Endothelial cell of umbilical vein (primary cell): ENCODE results near the gene VPREB3. TPM values are rescaled to one million over a fixed set of nuclear protein-coding genes. Genes with fewer than 3 reads are reported as not detected.

ENCODE experiments used
- BruUV-seq: library from RNA; stranded (reverse); fragments of 400-500 nt; replicated peaks from 2 replicates; lab custom pipeline; 2021; lab: Mats Ljungman, UMichigan
- CTCF ChIA-PET: fragments of 300-600, 350-600 bp; sonication (Branson Sonifier 250); formaldehyde crosslinking; loops from one replicate; lab custom pipeline; 2021; ENCODE audit warnings: antibody characterized with exemption, inconsistent platforms; lab: Charles Lee
- POLR2A ChIA-PET: fragments of 300-600, 350-600 bp; sonication (Branson Sonifier 250); formaldehyde crosslinking; loops from one replicate; lab custom pipeline; 2021; ENCODE audit warnings: antibody characterized with exemption, inconsistent platforms; lab: Charles Lee
- DNase-seq: peaks from one replicate; pipeline ENCODE4 v3.0.0-alpha.2; 2011; ENCODE audit warnings: low read depth, low spot score
- FAIRE-seq: peaks from 2 replicates; lab custom pipeline; 2011; peaks lifted over from hg19 to GRCh38; lab: Jason Lieb, UNC
- H2AFZ ChIP-seq: 2 replicates; pipeline ENCODE4 v1.6.0; 2012; ENCODE audit warnings: low read depth, low read length, control low read depth, inconsistent platforms
- H3K27ac ChIP-seq: 2 replicates; pipeline ENCODE4 v1.5.1; 2011; ENCODE audit warnings: low read depth, mild to moderate bottlenecking, control low read depth, low read length, moderate library complexity; ENCODE audit not compliant: insufficient read depth
- H3K27me3 ChIP-seq, 2 experiments: 2 replicates each; pipeline versions ENCODE4 v1.6.0 to v1.6.1; 2011; ENCODE audit warnings: low read length in 2 of 2, mixed read lengths in 1 of 2; ENCODE audit not compliant: control insufficient read depth in 2 of 2, insufficient read depth in 2 of 2
- H3K36me3 ChIP-seq, 2 experiments: 2 replicates in 1 of 2; 3 replicates in 1 of 2; pipeline ENCODE4 v1.5.1; 2011; ENCODE audit warnings: low read length in 2 of 2, mild to moderate bottlenecking in 1 of 2, moderate library complexity in 1 of 2; ENCODE audit not compliant: control insufficient read depth in 2 of 2, insufficient read depth in 2 of 2; ENCODE audit errors: extremely low read depth in 1 of 2
- H3K4me1 ChIP-seq: 3 replicates; pipeline ENCODE4 v1.5.1; 2011; ENCODE audit warnings: mild to moderate bottlenecking, low read length; ENCODE audit not compliant: control insufficient read depth, insufficient read depth; ENCODE audit errors: extremely low read depth
- H3K4me2 ChIP-seq: 2 replicates; pipeline ENCODE4 v1.6.1; 2011; ENCODE audit warnings: low read length, control low read depth, mixed read lengths; ENCODE audit not compliant: insufficient read depth
- H3K4me3 ChIP-seq, 3 experiments: fragments of 200-600 bp in 1 of 3; sonication (generic), shearing (Covaris generic) in 1 of 3; replicated peaks in 1 of 3; 2 replicates each; pipeline ENCODE4 v1.5.1; 2011 to 2016; ENCODE audit warnings: control low read depth in 3 of 3, low read length in 3 of 3, mild to moderate bottlenecking in 2 of 3, inconsistent platforms in 1 of 3, low read depth in 1 of 3, moderate library complexity in 1 of 3; ENCODE audit not compliant: insufficient read depth in 1 of 3
- H3K79me2 ChIP-seq: 2 replicates; pipeline ENCODE4 v1.6.0; 2012; ENCODE audit warnings: low read length, inconsistent platforms; ENCODE audit not compliant: control insufficient read depth, insufficient read depth
- H3K9ac ChIP-seq: replicated peaks from 2 replicates; pipeline ENCODE3; 2011; ENCODE audit warnings: low read length, control low read depth; ENCODE audit not compliant: insufficient read depth; ENCODE audit errors: extremely low read depth
- H3K9me1 ChIP-seq: replicated peaks from 3 replicates; pipeline ENCODE4 v1.6.0; 2011; ENCODE audit warnings: mild to moderate bottlenecking, low read length; ENCODE audit not compliant: control insufficient read depth, insufficient read depth; ENCODE audit errors: extremely low read depth
- H3K9me3 ChIP-seq: replicated peaks from 2 replicates; pipeline ENCODE4 v1.5.1; 2012; ENCODE audit warnings: low read length, inconsistent platforms; ENCODE audit not compliant: control insufficient read depth, insufficient read depth
- H4K20me1 ChIP-seq: replicated peaks from 2 replicates; pipeline ENCODE3; 2011; ENCODE audit warnings: mild to moderate bottlenecking, low read length; ENCODE audit not compliant: control insufficient read depth, insufficient read depth; ENCODE audit errors: extremely low read depth
- CTCF ChIP-seq, 2 donors: IDR thresholded peaks; 1 replicate in 1 of 2; 2 replicates in 1 of 2; pipeline ENCODE4 v1.5.1; 2011; ENCODE audit warnings: low read length in 2 of 2, mild to moderate bottlenecking in 2 of 2, moderate library complexity in 2 of 2, control low read depth in 1 of 2, inconsistent platforms in 1 of 2, low read depth in 1 of 2; ENCODE audit not compliant: insufficient read depth in 1 of 2; ENCODE audit errors: extremely low read depth in 1 of 2
- EZH2 ChIP-seq: IDR thresholded peaks from 2 replicates; pipeline ENCODE4 v1.6.1; 2012; ENCODE audit warnings: borderline replicate concordance, low read depth, mild to moderate bottlenecking, moderate library complexity, low read length, inconsistent platforms; ENCODE audit not compliant: severe bottlenecking
- FOS ChIP-seq: IDR thresholded peaks from 2 replicates; pipeline ENCODE4 v1.6.1; 2011; ENCODE audit warnings: mild to moderate bottlenecking, low read length, moderate library complexity, borderline replicate concordance; ENCODE audit not compliant: insufficient read depth
- GATA2 ChIP-seq: IDR thresholded peaks from 2 replicates; pipeline ENCODE4 v1.7.0; 2011; ENCODE audit warnings: low read depth, mild to moderate bottlenecking, moderate library complexity, mixed read lengths, low read length; ENCODE audit not compliant: insufficient read length, insufficient read depth
- JUN ChIP-seq: IDR thresholded peaks from 2 replicates; pipeline ENCODE4 v1.6.1; 2011; ENCODE audit warnings: borderline replicate concordance, low read depth; ENCODE audit not compliant: insufficient read length, insufficient read depth
- MAX ChIP-seq: IDR thresholded peaks from 2 replicates; pipeline ENCODE4 v1.6.1; 2011; ENCODE audit not compliant: insufficient read depth, insufficient read length
- MYC ChIP-seq: IDR thresholded peaks from one replicate; pipeline ENCODE4 v1.6.1; 2011; ENCODE audit warnings: mild to moderate bottlenecking, low read depth, low read length
- POLR2A ChIP-seq: IDR thresholded peaks from 2 replicates; pipeline ENCODE4 v1.6.1; 2012; ENCODE audit warnings: low read depth, mild to moderate bottlenecking, control low read depth, low read length
- POLR2AphosphoS5 ChIP-seq: IDR thresholded peaks from 2 replicates; pipeline ENCODE4 v1.6.1; 2012; ENCODE audit warnings: low read depth, mild to moderate bottlenecking, control low read depth, low read length, moderate library complexity; ENCODE audit not compliant: insufficient read depth
- dilution Hi-C: fragments of 300-500 bp; cut with MboI; formaldehyde crosslinking; loops from one replicate; pipeline ENCODE4 v1.15.0; 2019; ENCODE audit warnings: low sequenced_read_pairs; ENCODE audit not compliant: extremely low pct_ligation_motif_present
- intact Hi-C: fragments of 100-400 bp; cut with micrococcal nuclease; formaldehyde crosslinking; loops from one replicate; pipeline ENCODE4 v1.10.0; 2022
- polyA plus RNA-seq, 4 experiments: library from polyadenylated mRNA; depleted of rRNA in 3 of 4; stranded (reverse) in 3 of 4; unstranded in 1 of 4; fragments of >200 nt; gene quantifications; 2 replicates each; pipeline versions ENCODE4 v1.2.1 to v1.2.3, GENCODE V29; 2011 to 2012; ENCODE audit warnings: missing spikeins in 1 of 4
- total RNA-seq: library from RNA; stranded (reverse); gene quantifications from 2 replicates; pipeline ENCODE4 v1.2.3, GENCODE V29; 2021

The VPREB3 gene
- total and polyA plus RNA-seq, 2 donors (not counting 3 experiments of a cell fraction or from before 2014, with no cell fraction given), result not detected

GRCh38 chr22:23752090-23752691 is 2.0 kb downstream of the VPREB3 start:
- no peaks in the 10 kb centered on the region for H3K9me3 ChIP-seq
- no peak overlapping the region for H3K4me3 ChIP-seq
- H3K9me1 ChIP-seq, result no peaks in the 10 kb centered on the region
- H3K4me1 ChIP-seq, result peaks cover 10% of the 10 kb centered on the region
- TF ChIP-seq EZH2 (no peak), GATA2 (no peak), JUN (no peak), FOS (no peak), POLR2A (no peak), MAX (no peak), POLR2AphosphoS5 (no peak), MYC (no peak), CTCF (IDR thresholded peaks at IDR 0.05; ENCODE audit: extremely low read depth in 1 of 2, insufficient read depth in 1 of 2, low read depth in 1 of 2, low read length in 2 of 2) (no peak)
- no peak overlapping the region for H3K27ac ChIP-seq
- H3K4me2 ChIP-seq, result no peak overlapping the region
- intact Hi-C loops (no loop called here), dilution Hi-C loops (no loop called here)
- H2AFZ ChIP-seq, result no peak overlapping the region
- no peaks in the 10 kb centered on the region for H3K36me3 ChIP-seq
- CTCF ChIA-PET, result no interaction called here
- BruUV-seq, result no TSS peak
- DNase-seq, result no peak
- no peaks in the 10 kb centered on the region for H3K27me3 ChIP-seq
- H4K20me1 ChIP-seq, result no peaks in the 10 kb centered on the region
- POLR2A ChIA-PET, result no interaction called here
- no peaks in the 10 kb centered on the region for H3K79me2 ChIP-seq
- no peak overlapping the region for H3K9ac ChIP-seq
- FAIRE-seq, result no peak
